CD4-positive, alpha-beta T cell treated with Interleukin-4 for 1 hour (primary cell): ENCODE measurements around the gene AP5B1.
A peak's percentile ranks its signal among the peaks of the same experiment; 100 is the strongest.

Experiments used
- DNase-seq, 2 donors: peaks; one replicate each; pipeline ENCODE4 v3.0.0-alpha.2; 2020 to 2022

AP5B1 gene, protein sequence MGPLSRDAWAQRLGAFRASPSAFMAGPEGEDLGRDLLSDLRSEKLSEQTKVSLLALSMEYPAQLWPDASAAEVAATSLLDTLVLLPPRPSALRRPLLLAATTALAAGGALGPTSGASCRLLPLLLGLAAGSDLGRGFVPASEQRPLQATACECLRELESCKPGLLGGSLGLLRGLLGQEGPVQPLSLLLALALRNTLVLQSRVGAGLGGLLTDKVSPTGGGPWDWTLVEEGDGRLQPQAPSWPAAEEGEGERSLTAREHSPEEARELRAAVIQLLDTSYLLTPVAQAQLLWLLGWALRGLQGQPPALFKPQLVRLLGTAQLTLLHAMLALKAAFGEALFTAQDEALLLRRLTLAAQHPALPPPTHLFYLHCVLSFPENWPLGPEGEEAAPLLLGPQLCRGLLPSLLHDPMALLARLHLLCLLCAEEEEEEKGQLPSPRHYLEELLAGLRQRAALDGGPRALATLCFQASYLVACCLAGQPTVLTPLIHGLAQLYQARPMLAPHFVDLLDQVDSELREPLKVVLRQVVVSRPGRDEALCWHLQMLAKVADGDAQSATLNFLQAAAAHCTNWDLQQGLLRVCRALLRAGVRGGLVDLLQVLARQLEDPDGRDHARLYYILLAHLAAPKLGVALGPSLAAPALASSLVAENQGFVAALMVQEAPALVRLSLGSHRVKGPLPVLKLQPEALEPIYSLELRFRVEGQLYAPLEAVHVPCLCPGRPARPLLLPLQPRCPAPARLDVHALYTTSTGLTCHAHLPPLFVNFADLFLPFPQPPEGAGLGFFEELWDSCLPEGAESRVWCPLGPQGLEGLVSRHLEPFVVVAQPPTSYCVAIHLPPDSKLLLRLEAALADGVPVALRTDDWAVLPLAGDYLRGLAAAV

GRCh38 chr11:65780770-65781151, at the start of gene AP5B1:
Gene AP5B1, minus strand, starts transcription at chr11:65780976. Its CDS starts 385 bp downstream, at chr11:65780591.
- peak; percentile 64 to 79 for DNase-seq

DNA sequence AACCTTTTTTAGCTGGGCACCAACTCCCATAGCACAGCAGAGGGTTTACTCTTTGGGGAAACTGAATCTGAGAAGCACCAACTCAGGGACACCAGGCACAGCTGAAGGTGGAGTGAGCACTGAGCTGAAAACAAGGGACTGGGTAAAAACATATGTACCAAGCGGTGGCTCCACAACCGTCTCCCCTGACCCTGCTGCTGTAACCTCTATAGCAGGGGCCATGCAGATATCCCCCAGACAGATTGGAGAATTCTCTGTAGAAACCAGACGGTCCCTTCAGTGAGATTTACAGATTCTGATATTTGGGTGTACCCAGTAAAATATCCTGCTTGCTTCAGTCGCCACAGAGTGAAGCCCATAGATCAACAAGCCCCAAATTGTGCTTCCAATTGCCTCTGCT, 48.7 kb upstream of the AP5B1 start:
- no peak for DNase-seq

DNA sequence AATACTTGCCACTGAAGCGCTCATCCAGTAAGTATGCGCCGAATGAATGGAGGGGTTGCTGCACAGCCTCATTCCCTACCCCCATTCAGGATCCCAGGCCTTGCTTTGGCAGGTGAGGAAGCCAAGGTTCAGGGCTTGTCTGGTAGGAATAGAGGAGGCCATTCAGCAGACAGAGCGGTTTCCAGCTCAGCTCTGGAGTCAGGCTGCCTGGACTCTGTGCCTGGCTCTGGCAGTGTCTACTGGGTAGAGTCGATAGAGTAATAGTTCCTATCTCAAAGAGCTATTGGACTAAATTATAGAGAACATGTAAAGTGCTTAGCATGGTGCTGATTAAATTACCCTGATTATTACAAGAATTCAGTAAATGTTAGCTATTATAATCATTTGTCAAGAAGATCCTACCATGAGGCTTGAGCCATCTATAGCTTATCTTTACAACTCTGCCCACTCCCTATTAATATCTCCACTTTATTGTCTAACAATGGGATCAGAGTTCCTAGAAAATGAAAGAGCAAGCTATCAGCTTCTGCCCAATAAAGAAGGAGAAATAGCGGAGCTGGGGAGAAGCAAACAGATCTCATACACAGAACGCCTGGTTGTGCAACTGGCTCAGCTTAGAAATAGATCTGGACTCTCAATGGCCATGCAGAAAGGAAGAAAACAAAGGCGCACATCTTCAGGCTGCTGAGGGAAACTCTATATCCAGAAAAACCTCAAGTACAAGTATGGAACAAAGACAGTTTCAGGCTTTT, 46.4 kb upstream of the AP5B1 start:
- DNase-seq, result no peak

GRCh38 chr11:65822776-65823528, 42.2 kb upstream of the AP5B1 start:
- no peak for DNase-seq

- DNase-seq, result no peak
Measured at GRCh38 chr11:65821107-65821506, 40.3 kb upstream of the AP5B1 start.

GRCh38 chr11:65817835-65818680, 37.3 kb upstream of the AP5B1 start:
- peak; percentile 91 to 92 for DNase-seq

- no peak for DNase-seq
Measured at GRCh38 chr11:65817312-65817834, 36.6 kb upstream of the AP5B1 start.

DNA sequence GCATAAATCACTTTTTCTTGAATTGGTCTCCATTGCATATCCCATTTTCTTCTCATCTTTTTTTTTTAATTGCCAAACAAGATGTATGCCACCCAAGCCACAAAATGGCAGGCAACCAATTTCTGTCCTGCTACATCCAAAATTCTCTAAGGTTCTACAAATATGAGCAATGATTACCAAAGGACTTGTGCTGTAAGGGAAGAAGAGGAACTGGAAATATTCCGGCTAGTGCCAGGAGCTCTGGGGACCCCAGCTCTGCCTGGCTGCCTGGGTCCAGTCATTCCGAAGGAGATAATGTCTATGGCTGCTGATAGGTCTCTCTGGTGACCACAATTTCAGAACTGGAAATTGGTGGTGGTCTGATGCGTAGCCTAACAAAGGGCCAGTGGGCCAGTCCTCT, 35.9 kb upstream of the AP5B1 start:
- DNase-seq, result no peak

DNA sequence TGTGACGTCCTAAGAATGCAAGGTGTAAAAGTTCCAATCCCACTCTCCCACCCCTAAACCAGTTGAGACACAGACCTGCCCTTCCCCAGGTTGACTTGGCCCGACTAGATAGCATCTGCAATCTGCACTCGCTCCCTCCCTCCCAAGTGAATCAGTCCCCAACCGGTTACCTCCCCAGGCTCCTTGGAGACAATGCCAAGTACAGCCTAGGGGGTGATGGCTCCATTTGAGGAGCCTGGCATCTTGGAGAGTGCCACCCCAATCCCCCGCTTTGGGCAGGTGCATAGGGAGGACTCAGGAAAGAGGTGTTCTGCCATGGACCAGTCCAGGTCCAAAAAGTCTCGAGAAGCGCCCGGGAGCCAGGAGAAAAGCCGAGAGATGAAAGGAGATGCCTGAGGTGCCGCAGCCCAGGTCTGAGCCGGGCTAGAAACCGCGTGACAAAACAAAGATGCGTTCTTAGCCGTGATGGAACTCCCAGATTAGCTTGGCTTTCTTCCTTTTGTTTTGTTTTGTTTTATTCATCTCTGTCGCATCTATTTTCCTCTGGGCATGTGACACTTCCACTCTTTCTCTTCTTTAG, 34.3 kb upstream of the AP5B1 start:
- no peak for DNase-seq

GRCh38 chr11:65814131-65814985, 33.6 kb upstream of the AP5B1 start:
- peak in 1 of 2 donors; percentile 31 for DNase-seq

DNA sequence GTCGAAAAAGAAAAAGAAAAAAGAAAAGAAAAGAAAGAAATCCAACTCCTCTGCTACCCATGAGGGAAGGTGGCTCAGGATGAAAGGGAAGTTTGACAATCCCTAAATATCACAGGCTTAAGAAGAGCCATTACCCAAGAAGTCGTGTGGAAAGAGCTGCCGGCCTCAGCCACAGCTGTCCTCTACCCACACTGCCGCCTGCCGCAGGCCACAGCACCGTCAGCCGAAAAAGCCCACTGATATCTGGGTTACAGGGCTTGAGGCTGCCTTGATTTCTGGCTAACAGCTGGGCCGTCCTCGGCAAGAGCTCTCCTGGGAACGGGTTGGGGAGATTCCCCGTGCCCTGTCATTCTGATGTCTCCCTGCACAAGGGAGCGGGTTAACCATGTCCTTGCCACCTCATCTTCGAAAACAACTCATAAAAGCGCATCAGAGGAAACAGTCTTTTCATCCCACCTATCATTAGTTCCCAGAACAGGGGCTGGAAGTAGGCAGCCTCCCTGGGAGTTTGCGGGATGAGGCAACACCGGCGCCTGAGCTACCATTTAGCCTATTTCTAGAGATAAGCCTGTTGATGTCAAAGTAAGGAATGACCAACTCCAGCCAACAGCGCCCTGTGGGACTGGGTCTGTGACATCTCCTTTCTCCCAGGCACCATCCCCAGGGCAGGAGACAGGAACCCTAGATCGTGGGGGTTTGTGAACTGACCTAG, 31.1 kb upstream of the AP5B1 start:
- DNase-seq, result no peak

DNA sequence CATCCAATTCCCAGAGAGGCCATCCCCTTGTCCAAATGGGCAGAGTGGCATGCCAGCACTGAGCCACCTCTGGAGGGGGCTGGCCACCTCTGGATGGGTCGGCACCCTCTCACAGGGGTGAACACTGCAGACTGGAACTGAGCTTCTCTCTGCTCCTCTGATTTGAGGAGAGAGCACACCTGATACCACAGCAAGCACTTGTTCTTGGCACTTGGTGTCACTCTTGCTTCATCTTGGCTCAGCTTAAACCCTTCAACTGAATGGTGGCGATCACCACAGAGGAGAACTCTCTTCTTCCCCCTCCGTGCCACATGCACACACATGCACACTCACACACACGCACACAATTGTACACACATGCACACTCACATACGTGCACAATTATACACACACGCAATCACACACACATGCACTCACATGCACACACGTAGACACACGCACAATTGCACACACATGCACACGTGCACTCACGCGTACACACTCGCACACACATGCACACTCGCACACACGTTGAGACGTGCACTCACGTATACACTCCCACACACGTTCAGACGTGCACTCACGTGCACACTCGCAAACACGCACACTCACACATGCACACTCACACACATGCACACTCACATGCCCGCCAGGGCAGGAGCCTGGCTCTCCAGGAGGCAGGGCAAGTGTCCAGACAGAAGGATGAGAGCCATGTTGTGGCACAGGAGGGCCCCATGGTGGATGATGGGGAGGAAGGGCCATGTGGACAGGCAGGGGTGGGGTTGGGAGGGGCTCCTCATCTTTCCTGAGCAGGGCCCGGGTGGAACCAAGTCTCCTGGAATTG, 29.5 kb upstream of the AP5B1 start:
- DNase-seq, result peak in 1 of 2 donors; percentile 25

DNA sequence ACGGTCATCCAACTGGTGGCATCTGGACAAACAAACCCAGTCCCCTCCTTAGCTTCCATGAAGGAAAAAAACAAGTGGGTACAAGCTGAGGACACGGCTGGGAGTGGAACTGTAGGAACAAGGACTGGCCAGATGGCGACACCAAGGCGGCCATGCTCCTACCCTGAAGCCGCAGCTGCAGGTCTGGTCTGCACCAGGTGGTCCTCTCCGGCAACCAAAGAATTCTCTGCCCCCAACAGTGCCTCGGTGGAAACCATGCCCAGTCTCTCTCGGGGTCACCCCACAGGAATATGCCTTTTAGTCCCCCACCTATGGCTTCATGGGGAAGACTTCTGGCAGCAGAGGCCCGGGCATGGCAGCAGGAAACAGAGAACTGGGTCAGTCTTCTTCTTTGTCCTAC, 28.7 kb upstream of the AP5B1 start:
- no peak for DNase-seq

GRCh38 chr11:65808744-65809341, 28.1 kb upstream of the AP5B1 start:
- no peak for DNase-seq

DNA sequence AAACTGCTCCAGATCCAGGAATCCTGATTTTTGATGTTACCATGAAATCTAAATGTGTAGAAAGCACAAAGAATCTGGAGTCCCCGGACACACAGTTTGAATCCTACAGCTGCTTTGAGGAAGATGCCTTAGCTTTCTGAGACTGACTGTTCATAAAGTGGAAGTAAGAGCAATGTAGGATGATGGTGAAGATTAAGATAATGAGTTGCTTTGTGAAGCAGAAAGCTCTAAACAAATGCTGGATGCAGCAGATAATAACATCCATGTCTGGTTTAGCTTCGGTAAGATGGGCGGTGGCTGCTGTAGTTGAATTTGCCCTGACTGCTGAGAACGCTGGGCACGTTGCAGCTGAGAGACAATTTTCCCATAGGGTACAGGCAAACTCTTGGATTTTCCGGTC, 26.2 kb upstream of the AP5B1 start:
- no peak for DNase-seq

- DNase-seq, result no peak
Measured at GRCh38 chr11:65803797-65804492, 23.2 kb upstream of the AP5B1 start.

DNA sequence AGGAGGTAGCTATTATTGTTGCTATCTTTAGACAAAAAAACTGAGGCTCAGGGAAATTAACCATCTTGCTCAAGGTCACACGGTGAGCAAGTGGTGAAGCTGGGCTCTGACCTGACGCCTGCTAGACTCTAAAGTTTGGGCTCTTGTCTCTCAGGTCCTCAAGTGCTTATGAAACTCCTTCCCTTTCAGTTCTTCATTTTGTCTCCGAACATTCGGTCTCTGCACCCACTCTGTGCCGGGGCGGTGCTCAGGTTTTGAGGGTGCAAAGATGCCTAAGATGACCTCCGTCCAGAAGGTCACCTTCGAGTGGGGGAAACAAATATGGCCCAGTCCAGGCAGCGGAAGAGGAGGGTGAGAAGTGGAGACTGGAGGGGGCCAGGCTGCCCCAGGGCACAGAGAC, 22.1 kb upstream of the AP5B1 start:
- no peak for DNase-seq
